Measurements from ENCODE around the gene FGF23.
A peak's percentile ranks its signal among the peaks of the same experiment; 100 is the strongest.

Gene FGF23

GRCh38 chr12:4380332-4380731 lies 820 bp upstream of the FGF23 start:
- no peak for DNase-seq

- no peak for DNase-seq
Measured at GRCh38 chr12:4378772-4379171, 740 bp downstream of the FGF23 start.

GRCh38 chr12:4375449-4375848 lies 4.1 kb downstream of the FGF23 start:
- DNase-seq, result no peak

- no peak for DNase-seq
Measured at GRCh38 chr12:4372653-4373052, 6.9 kb downstream of the FGF23 start.

GRCh38 chr12:4370265-4370664 lies 9.2 kb downstream of the FGF23 start:
- no peak for DNase-seq

GRCh38 chr12:4369548-4369947 lies 10.0 kb downstream of the FGF23 start:
- DNase-seq, result no peak

- DNase-seq, result no peak
Measured at GRCh38 chr12:4366090-4366489, 13.4 kb downstream of the FGF23 start.

DNA sequence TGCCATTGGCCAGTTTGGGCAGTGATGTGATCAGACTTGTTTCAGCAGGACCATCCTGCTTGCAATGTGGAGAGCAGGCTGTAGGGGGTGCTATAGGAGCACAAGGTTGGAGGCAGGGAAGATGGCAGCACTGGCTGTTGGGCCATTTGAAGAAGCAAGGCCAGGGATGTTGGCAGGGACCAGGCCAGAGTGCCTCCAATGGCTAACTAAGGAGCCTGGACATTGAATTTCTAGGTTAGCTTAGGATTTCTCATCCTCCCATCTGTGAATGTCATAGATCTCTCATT lies 23.5 kb downstream of the FGF23 start:
- DNase-seq, result no peak

- no peak for DNase-seq
Measured at GRCh38 chr12:4355156-4356040, 24.1 kb downstream of the FGF23 start.

GRCh38 chr12:4353785-4354208 lies 25.7 kb downstream of the FGF23 start:
- no peak for DNase-seq

GRCh38 chr12:4346931-4347330 lies 32.6 kb downstream of the FGF23 start:
- DNase-seq, result no peak

- no peak for DNase-seq
Measured at GRCh38 chr12:4331842-4332241, 47.7 kb downstream of the FGF23 start.

DNA sequence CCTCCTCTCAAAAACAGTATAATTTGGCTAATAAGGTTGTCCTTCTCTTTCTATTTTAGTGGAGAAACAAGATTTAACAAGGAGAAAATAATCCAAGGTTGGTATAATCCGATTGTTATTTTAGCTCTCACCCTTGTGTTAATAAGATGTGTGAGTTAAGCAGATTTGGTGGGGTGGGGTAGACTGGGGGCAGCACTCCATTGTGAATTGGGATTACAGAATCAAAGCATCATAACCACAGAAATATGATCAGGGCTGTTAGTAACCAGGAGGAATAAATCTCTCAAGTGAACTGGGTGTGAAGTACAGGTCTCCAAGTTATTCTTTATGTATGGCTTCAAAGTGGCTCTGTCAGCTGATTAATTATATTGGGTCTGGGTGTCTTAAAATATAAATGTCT lies 48.3 kb downstream of the FGF23 start:
- DNase-seq, result no peak

GRCh38 chr12:4330203-4330602 lies 49.3 kb downstream of the FGF23 start:
- DNase-seq, result no peak

GRCh38 chr12:4327293-4327692 lies 52.2 kb downstream of the FGF23 start:
- DNase-seq, result no peak

DNA sequence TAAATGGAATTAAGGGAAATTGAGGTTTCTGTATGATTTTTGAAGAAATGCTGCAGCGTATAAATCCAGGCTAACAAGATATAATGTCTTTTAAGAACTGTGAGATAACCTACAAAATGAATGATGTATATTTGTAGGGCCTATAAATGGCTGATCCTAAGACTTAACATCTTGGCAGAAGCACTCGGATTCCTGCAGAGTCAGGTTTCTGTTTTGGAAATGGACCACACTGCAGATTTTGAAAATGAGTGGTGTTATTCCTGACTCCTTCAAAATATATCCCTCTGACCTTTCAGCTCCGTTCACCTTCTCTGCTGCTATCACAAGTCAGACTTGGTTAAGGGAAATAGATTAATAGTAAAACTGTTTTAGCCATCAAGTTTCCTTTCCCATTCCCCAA lies 53.5 kb downstream of the FGF23 start:
- no peak for DNase-seq

DNA sequence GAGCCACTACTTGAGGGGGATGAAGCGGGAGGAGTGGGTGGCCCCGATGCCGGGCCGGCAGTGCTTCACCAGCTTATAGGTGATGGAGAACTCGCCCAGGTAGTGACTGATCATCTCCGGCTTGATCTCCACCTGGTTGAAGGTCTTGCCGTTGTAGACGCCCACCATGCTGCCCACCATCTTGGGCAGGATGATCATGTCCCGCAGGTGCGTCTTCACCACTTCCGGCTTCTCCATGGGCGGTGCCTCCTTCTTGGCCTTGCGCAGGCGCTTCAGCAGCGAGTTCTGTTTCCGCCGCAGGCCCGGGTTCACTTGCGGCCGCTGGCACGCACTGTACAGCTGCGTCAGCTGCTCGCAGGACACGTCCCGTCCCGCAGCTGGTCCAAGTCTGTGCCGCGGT lies 55.1 kb downstream of the FGF23 start:
- no peak for DNase-seq

- DNase-seq, result no peak
Measured at GRCh38 chr12:4323396-4323795, 56.1 kb downstream of the FGF23 start.

- no peak for DNase-seq
Measured at GRCh38 chr12:4322726-4323125, 56.8 kb downstream of the FGF23 start.

DNA sequence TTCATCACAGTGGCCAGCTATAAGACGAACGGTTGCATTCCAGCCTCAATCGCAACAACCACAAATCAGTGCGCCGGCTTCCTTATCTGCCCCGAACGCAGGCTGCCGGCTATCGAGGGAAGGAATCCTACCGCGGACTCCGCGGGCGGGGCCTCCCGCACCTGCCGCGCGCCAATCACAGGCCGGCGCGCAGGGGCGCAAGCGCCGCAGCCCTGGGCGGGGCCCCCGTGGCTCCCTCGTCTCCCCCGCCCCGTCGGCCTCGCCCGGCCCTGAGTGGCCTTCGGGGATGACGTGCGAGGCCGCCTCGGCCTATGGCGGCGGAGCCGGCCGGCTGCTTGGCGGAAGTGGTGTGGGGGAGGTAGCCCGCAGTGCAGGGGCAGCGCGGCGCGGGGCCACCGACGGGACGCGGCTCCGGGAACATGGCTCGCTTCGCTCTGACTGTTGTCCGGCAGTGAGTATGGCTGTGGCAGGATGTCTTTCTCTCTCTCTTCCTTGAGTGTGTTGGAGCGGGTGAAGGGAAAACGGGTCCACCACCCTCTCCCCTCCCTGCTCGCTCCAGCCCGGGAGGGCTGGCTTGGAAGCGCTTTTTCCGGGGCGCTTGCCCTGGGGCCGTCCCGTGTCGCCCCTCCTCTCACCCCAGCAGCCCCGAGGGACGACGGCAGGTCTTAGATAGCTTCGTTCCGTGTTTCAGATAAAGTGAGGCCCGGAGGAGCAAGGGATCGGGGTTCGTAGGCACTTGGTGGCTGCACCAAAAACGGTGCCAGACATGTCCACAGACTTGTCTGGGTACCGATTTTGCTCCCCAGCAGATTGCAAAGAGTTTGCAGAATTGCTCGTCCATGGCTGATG lies 58.4 kb downstream of the FGF23 start, which contains the start of gene TIGAR:
TSS of gene TIGAR (plus strand) at position 361 of the 849 bp plus-strand sequence. CDS start at position 420, 59 bp downstream.
- peak; percentile 95 for DNase-seq

- DNase-seq, result no peak
Measured at GRCh38 chr12:4320497-4320852, 59.0 kb downstream of the FGF23 start.

Measured in femur (tissue), 1 donor.